ENCODE data around the gene SYT15. TPM values are rescaled to one million over a fixed set of nuclear protein-coding genes. Genes with fewer than 3 reads are reported as not detected.
"Not testable (repeated sequence)": the region's sequence is repeated elsewhere in the genome, so short reads cannot be mapped to it uniquely, and the experiment has no call there.

The SYT15 gene
- total and polyA plus RNA-seq, 4 donors = 0.13 to 24.8 (median 4.8) TPM

DNA sequence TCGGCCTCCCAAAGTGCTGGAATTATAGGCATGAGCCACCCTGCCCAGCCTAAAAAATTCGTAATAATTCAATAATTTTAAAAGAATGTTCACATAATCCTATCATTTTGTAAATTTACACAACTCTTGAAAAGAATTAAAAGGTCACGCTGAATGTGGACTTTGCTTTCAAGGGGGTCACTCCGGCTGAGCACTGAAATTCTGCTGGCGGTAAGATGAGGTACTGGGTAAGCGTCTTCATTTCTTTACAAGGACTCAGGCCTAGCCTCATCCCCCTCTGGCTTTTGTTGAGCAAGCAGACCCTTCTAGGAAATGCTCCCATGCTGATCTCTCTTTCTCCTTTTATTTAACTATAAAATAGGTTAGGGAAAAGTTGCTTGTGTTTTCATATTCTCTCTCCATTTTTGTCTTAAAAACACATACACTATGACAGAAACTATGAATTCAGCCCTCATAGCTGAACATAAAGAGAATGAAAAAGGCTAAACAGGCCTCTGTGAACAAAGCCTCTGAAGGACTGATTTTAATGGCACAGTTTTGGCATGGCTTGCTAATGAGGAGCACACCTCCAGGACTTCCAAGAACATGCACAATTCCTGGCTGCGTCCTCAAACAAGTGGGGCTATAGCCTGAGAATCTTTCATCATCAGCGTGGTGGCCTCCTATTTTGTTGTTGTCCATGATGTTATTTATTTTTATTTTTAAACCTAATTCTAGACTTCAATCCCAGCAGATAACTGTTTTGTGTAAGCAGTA lies 45.1 kb downstream of the SYT15 start:
- H3K27ac ChIP-seq (ENCODE audit: low read depth in 1 of 2, low read length in 2 of 2); H3K36me3 ChIP-seq (ENCODE audit: control insufficient read depth in 1 of 2, insufficient read depth in 2 of 2, low read length in 1 of 2); DNase-seq; H3K4me1 ChIP-seq (ENCODE audit: control insufficient read depth in 1 of 2, insufficient read depth in 2 of 2, low read length in 2 of 2); H3K4me3 ChIP-seq (ENCODE audit: low read length in 2 of 2); H3K27me3 ChIP-seq (ENCODE audit: control insufficient read depth in 1 of 2, insufficient read depth in 2 of 2, low read length in 1 of 2); ATAC-seq (ENCODE audit: low FRiP score); intact Hi-C loops (cut with DNase I); H3K9me3 ChIP-seq (ENCODE audit: control insufficient read depth, low read length): not testable (repeated sequence)
- WGBS, 2 donors = 85 to 98% methylated on average over 3 to 4 of the region's 8 CpGs

DNA sequence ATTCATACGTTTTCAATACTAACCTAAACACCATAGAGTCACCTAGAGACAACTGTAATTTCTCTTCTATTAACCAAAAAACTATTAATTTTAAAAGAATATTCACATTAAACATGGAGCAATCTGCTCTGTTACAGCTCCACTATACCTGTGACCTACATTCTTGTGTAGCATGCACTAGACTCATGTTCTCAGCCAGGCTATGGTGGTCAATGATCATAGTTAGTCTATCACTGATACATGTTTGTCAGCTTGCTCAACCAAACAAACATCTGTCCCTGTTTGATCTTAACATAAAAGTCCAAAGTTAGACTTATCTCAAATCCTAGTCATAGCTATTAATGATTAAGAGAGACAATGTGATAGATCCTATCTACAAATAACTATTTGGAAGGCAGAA lies 50.9 kb downstream of the SYT15 start:
- H3K27ac ChIP-seq (ENCODE audit: low read depth in 1 of 2, low read length in 2 of 2); H3K4me3 ChIP-seq (ENCODE audit: low read length in 2 of 2); H3K27me3 ChIP-seq (ENCODE audit: control insufficient read depth in 1 of 2, insufficient read depth in 2 of 2, low read length in 1 of 2); H3K36me3 ChIP-seq (ENCODE audit: control insufficient read depth in 1 of 2, insufficient read depth in 2 of 2, low read length in 1 of 2); H3K4me1 ChIP-seq (ENCODE audit: control insufficient read depth in 1 of 2, insufficient read depth in 2 of 2, low read length in 2 of 2); ATAC-seq (ENCODE audit: low FRiP score); DNase-seq; intact Hi-C loops (cut with DNase I); H3K9me3 ChIP-seq (ENCODE audit: control insufficient read depth, low read length): not testable (repeated sequence)
- WGBS, 2 donors = no CpG with 5 or more reads among the region's 1 CpG

- DNase-seq = not testable (repeated sequence)
These were observed 51.9 kb downstream of the SYT15 start for GRCh38 chr10:46630816-46631215.

DNA sequence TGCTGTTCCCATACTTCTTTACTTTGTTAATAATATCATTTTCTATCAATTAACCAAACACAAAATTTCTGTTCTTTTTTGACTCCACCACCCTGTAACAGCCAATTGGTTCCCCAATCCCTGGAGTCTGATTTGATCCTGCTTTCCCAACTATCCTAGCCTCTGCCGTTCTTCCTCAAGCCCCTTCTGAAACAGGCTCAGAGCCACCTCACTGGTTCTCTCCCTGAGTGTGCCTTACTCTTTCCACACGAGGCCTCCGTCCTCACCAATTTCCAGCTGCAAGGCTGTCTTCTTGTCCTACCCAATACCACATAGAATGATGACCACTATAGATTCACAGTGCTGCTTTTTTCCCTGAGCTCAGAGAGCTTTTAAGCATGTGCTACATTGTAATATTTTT lies 52.8 kb downstream of the SYT15 start:
- H3K27ac ChIP-seq (ENCODE audit: low read depth in 1 of 2, low read length in 2 of 2); DNase-seq; ATAC-seq (ENCODE audit: low FRiP score); H3K9me3 ChIP-seq (ENCODE audit: control insufficient read depth, low read length); intact Hi-C loops (cut with DNase I); H3K4me1 ChIP-seq (ENCODE audit: control insufficient read depth in 1 of 2, insufficient read depth in 2 of 2, low read length in 2 of 2); H3K4me3 ChIP-seq (ENCODE audit: low read length in 2 of 2); H3K36me3 ChIP-seq (ENCODE audit: control insufficient read depth in 1 of 2, insufficient read depth in 2 of 2, low read length in 1 of 2); H3K27me3 ChIP-seq (ENCODE audit: control insufficient read depth in 1 of 2, insufficient read depth in 2 of 2, low read length in 1 of 2): not testable (repeated sequence)
- WGBS, 2 donors = no CpG with 5 or more reads among the region's 3 CpGs

More at GRCh38 chr10:46630816-46631215, 51.9 kb downstream of the SYT15 start:
- H3K27ac ChIP-seq (ENCODE audit: low read depth in 1 of 2, low read length in 2 of 2); H3K4me3 ChIP-seq (ENCODE audit: low read length in 2 of 2); ATAC-seq (ENCODE audit: low FRiP score); H3K27me3 ChIP-seq (ENCODE audit: control insufficient read depth in 1 of 2, insufficient read depth in 2 of 2, low read length in 1 of 2); intact Hi-C loops (cut with DNase I); H3K36me3 ChIP-seq (ENCODE audit: control insufficient read depth in 1 of 2, insufficient read depth in 2 of 2, low read length in 1 of 2); H3K9me3 ChIP-seq (ENCODE audit: control insufficient read depth, low read length); H3K4me1 ChIP-seq (ENCODE audit: control insufficient read depth in 1 of 2, insufficient read depth in 2 of 2, low read length in 2 of 2): not testable (repeated sequence)
- WGBS, 2 donors = no CpG with 5 or more reads among the region's 3 CpGs

DNA sequence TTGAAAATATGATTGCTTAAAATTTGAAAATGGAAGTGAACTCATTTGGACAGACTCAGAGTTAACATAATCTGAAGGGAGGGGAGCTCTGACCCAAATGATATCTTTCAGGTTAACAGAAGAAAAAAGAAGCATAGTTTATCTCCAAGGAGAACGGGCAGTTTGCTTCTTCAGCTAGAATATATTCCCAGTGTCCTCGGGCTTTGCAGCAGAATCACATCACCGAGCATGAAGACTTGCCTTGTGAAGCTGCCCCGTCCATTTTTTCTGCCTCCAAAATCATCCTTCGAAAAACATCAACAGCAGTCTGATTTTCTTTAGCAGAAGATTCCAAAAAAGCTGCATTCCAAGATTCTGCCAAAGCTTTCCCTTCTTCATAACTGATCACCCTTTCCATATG lies 55.8 kb downstream of the SYT15 start:
- H3K4me1 ChIP-seq (ENCODE audit: control insufficient read depth in 1 of 2, insufficient read depth in 2 of 2, low read length in 2 of 2); H3K27me3 ChIP-seq (ENCODE audit: control insufficient read depth in 1 of 2, insufficient read depth in 2 of 2, low read length in 1 of 2); H3K4me3 ChIP-seq (ENCODE audit: low read length in 2 of 2); H3K9me3 ChIP-seq (ENCODE audit: control insufficient read depth, low read length); H3K36me3 ChIP-seq (ENCODE audit: control insufficient read depth in 1 of 2, insufficient read depth in 2 of 2, low read length in 1 of 2); DNase-seq; H3K27ac ChIP-seq (ENCODE audit: low read depth in 1 of 2, low read length in 2 of 2); intact Hi-C loops (cut with DNase I): not testable (repeated sequence)
- ATAC-seq (ENCODE audit: low FRiP score) = peak; percentile 45
- WGBS, 2 donors = 16 to 24% methylated on average over 5 of the region's 5 CpGs

GRCh38 chr10:46635364-46635959 lies 56.5 kb downstream of the SYT15 start:
- intact Hi-C loops (cut with DNase I); H3K27ac ChIP-seq (ENCODE audit: low read depth in 1 of 2, low read length in 2 of 2); H3K27me3 ChIP-seq (ENCODE audit: control insufficient read depth in 1 of 2, insufficient read depth in 2 of 2, low read length in 1 of 2); DNase-seq; H3K9me3 ChIP-seq (ENCODE audit: control insufficient read depth, low read length); H3K36me3 ChIP-seq (ENCODE audit: control insufficient read depth in 1 of 2, insufficient read depth in 2 of 2, low read length in 1 of 2); H3K4me1 ChIP-seq (ENCODE audit: control insufficient read depth in 1 of 2, insufficient read depth in 2 of 2, low read length in 2 of 2); H3K4me3 ChIP-seq (ENCODE audit: low read length in 2 of 2): not testable (repeated sequence)
- ATAC-seq (ENCODE audit: low FRiP score) = peak; percentile 94
- 0 to 1% methylated on average over 7 of the region's 63 CpGs for WGBS, 2 donors

GRCh38 chr10:46640005-46640404 lies 61.1 kb downstream of the SYT15 start:
- H3K4me1 ChIP-seq (ENCODE audit: control insufficient read depth in 1 of 2, insufficient read depth in 2 of 2, low read length in 2 of 2); H3K27ac ChIP-seq (ENCODE audit: low read depth in 1 of 2, low read length in 2 of 2); H3K27me3 ChIP-seq (ENCODE audit: control insufficient read depth in 1 of 2, insufficient read depth in 2 of 2, low read length in 1 of 2); DNase-seq; H3K9me3 ChIP-seq (ENCODE audit: control insufficient read depth, low read length); H3K4me3 ChIP-seq (ENCODE audit: low read length in 2 of 2); ATAC-seq (ENCODE audit: low FRiP score); H3K36me3 ChIP-seq (ENCODE audit: control insufficient read depth in 1 of 2, insufficient read depth in 2 of 2, low read length in 1 of 2); intact Hi-C loops (cut with DNase I): not testable (repeated sequence)

Data from aorta (tissue), 5 donors.